Karpas-422 (cell line): ENCODE measurements around the gene SPEF2. TPM values are rescaled to one million over a fixed set of nuclear protein-coding genes. Genes with fewer than 3 reads are reported as not detected.
"Not testable (repeated sequence)": the region's sequence is repeated elsewhere in the genome, so short reads cannot be mapped to it uniquely, and the experiment has no call there.

Experiments
- DNase-seq: peaks from one replicate; pipeline ENCODE4 v3.0.0-alpha.2; 2015
- H2AFZ ChIP-seq: fragments of 200-600 bp; sonication (generic); 2 replicates; pipeline ENCODE4 v1.6.1; 2014; ENCODE audit warnings: antibody characterized with exemption, low read length, mixed read lengths
- H3K27ac ChIP-seq: fragments of 200-600 bp; sonication (generic); 2 replicates; pipeline ENCODE4 v1.5.1; 2014; ENCODE audit warnings: mild to moderate bottlenecking, low read length, moderate library complexity
- H3K27me3 ChIP-seq: fragments of 200-600 bp; sonication (generic); 2 replicates; pipeline ENCODE4 v1.6.1; 2014; ENCODE audit warnings: low read length, mixed read lengths
- H3K36me3 ChIP-seq: fragments of 200-600 bp; sonication (generic); 2 replicates; pipeline ENCODE4 v1.6.1; 2014; ENCODE audit warnings: low read length, mixed read lengths; ENCODE audit not compliant: insufficient read depth
- H3K4me1 ChIP-seq: fragments of 200-600 bp; sonication (generic); 2 replicates; pipeline ENCODE4 v1.6.1; 2014; ENCODE audit warnings: mild to moderate bottlenecking, low read length, mixed read lengths
- H3K4me2 ChIP-seq: fragments of 200-600 bp; sonication (generic); 2 replicates; pipeline ENCODE4 v1.6.1; 2014; ENCODE audit warnings: low read length, low read depth, mild to moderate bottlenecking; ENCODE audit not compliant: poor library complexity, severe bottlenecking
- H3K4me3 ChIP-seq: fragments of 200-600 bp; sonication (generic); 2 replicates; pipeline ENCODE4 v1.5.1; 2014; ENCODE audit warnings: mild to moderate bottlenecking, antibody characterized with exemption, low read length, mixed read lengths
- H3K79me2 ChIP-seq: fragments of 200-600 bp; sonication (generic); 2 replicates; pipeline ENCODE4 v1.6.1; 2014; ENCODE audit warnings: mild to moderate bottlenecking, low read length, mixed read lengths
- H3K9ac ChIP-seq: fragments of 200-600 bp; sonication (generic); 2 replicates; pipeline ENCODE4 v1.6.0; 2014; ENCODE audit warnings: low read length
- H3K9me2 ChIP-seq: fragments of 200-600 bp; sonication (generic), shearing (Covaris generic); replicated peaks from 2 replicates; pipeline ENCODE4 v1.6.0; 2014; ENCODE audit warnings: mild to moderate bottlenecking, low read length, moderate library complexity; ENCODE audit not compliant: insufficient read depth
- H3K9me3 ChIP-seq: fragments of 300-700, 200-600 bp; sonication (generic); 2 replicates; pipeline ENCODE4 v1.6.1; 2014; ENCODE audit warnings: low read length, mixed read lengths
- H4K20me1 ChIP-seq: fragments of 200-600 bp; sonication (generic); 2 replicates; pipeline ENCODE4 v1.6.1; 2014; ENCODE audit warnings: mild to moderate bottlenecking, antibody characterized with exemption, low read length, low read depth; ENCODE audit not compliant: insufficient read depth
- total RNA-seq: library from RNA; depleted of rRNA; stranded (reverse); fragments of >200 nt; shearing (Covaris generic); gene quantifications from 2 replicates; pipeline ENCODE4 v1.2.3, GENCODE V29; 2014; ENCODE audit warnings: low replicate concordance

Gene SPEF2
- total RNA-seq, 1 experiment from 2014 or later = not detected

DNA sequence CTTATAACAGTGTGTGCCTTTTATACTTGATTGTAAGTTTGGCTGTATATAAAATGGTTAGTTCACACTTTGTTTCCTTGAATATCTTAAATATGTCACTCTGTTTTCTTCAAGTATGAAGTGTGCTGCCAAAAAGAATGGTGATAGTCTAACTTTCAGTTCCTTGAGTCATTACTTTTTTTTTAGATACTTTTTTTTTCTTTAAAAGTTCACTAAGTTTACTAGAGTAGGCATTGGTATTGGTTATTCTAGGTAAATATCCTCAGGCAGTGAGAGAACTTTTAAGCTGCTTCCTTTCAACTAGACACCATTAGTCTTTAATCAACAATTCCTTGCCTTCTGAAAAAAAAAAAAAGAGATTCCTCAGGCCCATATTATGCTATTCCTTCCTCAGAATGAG, 41.9 kb downstream of the SPEF2 start:
- H4K20me1 ChIP-seq = no peaks in the 10 kb centered on the region
- H3K9me2 ChIP-seq = no peaks in the 10 kb centered on the region
- no peak overlapping the region for H3K9ac ChIP-seq
- H3K9me3 ChIP-seq = no peaks in the 10 kb centered on the region
- H2AFZ ChIP-seq = no peak overlapping the region
- no peak overlapping the region for H3K4me2 ChIP-seq
- H3K4me1 ChIP-seq = no peaks in the 10 kb centered on the region
- H3K27me3 ChIP-seq = no peaks in the 10 kb centered on the region
- no peak overlapping the region for H3K27ac ChIP-seq
- no peaks in the 10 kb centered on the region for H3K79me2 ChIP-seq
- no peak overlapping the region for H3K4me3 ChIP-seq
- H3K36me3 ChIP-seq = no peaks in the 10 kb centered on the region
- DNase-seq = no peak

DNA sequence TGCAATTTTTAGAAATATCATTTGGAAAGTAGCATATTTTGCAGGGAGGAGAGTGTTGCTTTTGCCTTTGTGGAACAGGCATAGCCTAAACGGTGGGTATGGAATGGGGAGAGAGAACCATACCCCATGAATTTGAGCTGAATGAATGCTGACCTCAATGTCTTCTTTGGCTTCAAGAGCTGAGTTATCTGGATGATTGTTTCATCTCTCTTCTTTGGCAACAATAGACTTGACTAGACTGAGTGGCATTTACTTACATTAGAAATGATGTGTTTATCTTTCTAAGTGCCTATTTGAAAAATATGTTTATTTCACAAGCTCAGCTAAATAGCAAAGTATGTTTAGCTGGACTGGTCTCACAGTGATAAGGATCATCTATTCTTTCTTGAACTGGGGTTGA, 42.8 kb downstream of the SPEF2 start:
- H3K79me2 ChIP-seq = no peaks in the 10 kb centered on the region
- H2AFZ ChIP-seq = no peak overlapping the region
- H3K36me3 ChIP-seq = no peaks in the 10 kb centered on the region
- no peaks in the 10 kb centered on the region for H3K9me2 ChIP-seq
- no peak overlapping the region for H3K4me3 ChIP-seq
- H3K9ac ChIP-seq = no peak overlapping the region
- no peak overlapping the region for H3K27ac ChIP-seq
- DNase-seq = no peak
- H3K9me3 ChIP-seq = no peaks in the 10 kb centered on the region
- no peaks in the 10 kb centered on the region for H3K4me1 ChIP-seq
- no peak overlapping the region for H3K4me2 ChIP-seq
- no peaks in the 10 kb centered on the region for H4K20me1 ChIP-seq
- no peaks in the 10 kb centered on the region for H3K27me3 ChIP-seq

DNA sequence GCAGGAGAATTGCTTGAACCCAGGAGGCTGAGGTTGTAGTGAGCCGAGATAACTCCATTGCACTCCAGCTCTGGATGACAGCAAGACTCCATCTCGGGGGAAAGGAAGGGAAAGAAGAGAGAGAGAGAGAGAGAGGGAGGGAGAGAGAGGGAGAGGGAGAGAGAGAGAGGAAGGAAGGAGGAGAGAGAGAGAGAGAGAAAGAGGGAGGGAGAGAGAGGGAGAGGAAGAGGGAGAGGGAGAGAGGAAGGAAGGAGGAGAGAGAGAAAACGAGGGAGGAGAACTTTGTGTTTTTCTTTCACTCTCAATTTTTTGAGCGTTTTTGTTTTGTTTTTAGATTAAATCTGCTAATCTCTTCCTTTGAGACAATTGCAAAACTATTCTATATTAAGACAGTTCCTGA, 46.9 kb downstream of the SPEF2 start:
- H3K27me3 ChIP-seq = no peaks in the 10 kb centered on the region
- no peak overlapping the region for H3K4me2 ChIP-seq
- H3K9me3 ChIP-seq = no peaks in the 10 kb centered on the region
- H3K9ac ChIP-seq = no peak overlapping the region
- no peak for DNase-seq
- no peaks in the 10 kb centered on the region for H4K20me1 ChIP-seq
- H2AFZ ChIP-seq = no peak overlapping the region
- H3K36me3 ChIP-seq = no peaks in the 10 kb centered on the region
- H3K9me2 ChIP-seq = no peaks in the 10 kb centered on the region
- H3K4me3 ChIP-seq = no peak overlapping the region
- no peaks in the 10 kb centered on the region for H3K4me1 ChIP-seq
- H3K79me2 ChIP-seq = no peaks in the 10 kb centered on the region
- no peak overlapping the region for H3K27ac ChIP-seq

DNA sequence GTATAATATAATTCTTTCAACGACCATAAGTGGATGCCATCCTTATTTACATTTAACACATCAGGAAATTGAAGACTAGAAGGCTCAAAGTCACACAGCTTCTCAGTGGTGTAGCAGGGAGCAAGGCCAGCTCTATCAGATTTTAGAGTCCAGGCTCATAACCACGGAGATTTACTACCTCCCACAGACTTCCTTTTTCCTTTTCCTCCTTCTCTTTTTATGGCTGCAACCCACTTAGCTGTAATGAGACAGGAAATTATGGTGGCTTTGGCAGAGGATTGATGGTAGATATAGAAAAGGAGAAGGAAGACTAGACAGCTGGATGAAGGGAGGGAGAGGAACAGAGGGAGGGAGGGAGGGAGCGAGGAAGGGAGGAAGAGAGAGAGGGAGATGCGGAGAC, 47.4 kb downstream of the SPEF2 start:
- H4K20me1 ChIP-seq = no peaks in the 10 kb centered on the region
- H3K36me3 ChIP-seq = no peaks in the 10 kb centered on the region
- H3K27ac ChIP-seq = no peak overlapping the region
- H3K9me2 ChIP-seq = no peaks in the 10 kb centered on the region
- no peaks in the 10 kb centered on the region for H3K9me3 ChIP-seq
- H3K4me3 ChIP-seq = no peak overlapping the region
- H3K27me3 ChIP-seq = no peaks in the 10 kb centered on the region
- H3K4me2 ChIP-seq = no peak overlapping the region
- no peak overlapping the region for H2AFZ ChIP-seq
- DNase-seq = no peak
- H3K79me2 ChIP-seq = no peaks in the 10 kb centered on the region
- H3K9ac ChIP-seq = no peak overlapping the region
- no peaks in the 10 kb centered on the region for H3K4me1 ChIP-seq

DNA sequence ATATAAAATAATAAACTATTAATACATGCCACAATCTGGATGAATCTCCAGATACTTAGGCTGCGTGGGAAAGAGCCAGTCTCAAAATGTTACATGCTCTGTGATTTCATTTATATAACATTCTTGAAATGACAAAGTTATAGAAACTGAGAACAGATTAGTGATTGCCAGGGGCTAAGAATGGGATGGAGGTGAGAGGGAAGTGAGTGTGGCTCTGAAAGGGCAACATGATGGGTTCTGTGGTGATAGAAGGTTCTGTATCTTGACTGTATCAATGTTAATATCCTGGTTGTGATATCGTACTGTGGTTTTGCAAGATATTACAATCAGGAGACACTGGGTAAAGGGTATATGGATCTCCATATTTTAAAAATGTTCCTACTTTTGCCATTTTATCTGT, 50.7 kb downstream of the SPEF2 start:
- no peak overlapping the region for H3K27ac ChIP-seq
- no peaks in the 10 kb centered on the region for H4K20me1 ChIP-seq
- H3K27me3 ChIP-seq = no peaks in the 10 kb centered on the region
- H3K9ac ChIP-seq = no peak overlapping the region
- no peak for DNase-seq
- no peaks in the 10 kb centered on the region for H3K9me2 ChIP-seq
- no peaks in the 10 kb centered on the region for H3K36me3 ChIP-seq
- no peak overlapping the region for H3K4me2 ChIP-seq
- H3K9me3 ChIP-seq = no peaks in the 10 kb centered on the region
- no peak overlapping the region for H3K4me3 ChIP-seq
- H3K79me2 ChIP-seq = no peaks in the 10 kb centered on the region
- no peaks in the 10 kb centered on the region for H3K4me1 ChIP-seq
- H2AFZ ChIP-seq = no peak overlapping the region

DNA sequence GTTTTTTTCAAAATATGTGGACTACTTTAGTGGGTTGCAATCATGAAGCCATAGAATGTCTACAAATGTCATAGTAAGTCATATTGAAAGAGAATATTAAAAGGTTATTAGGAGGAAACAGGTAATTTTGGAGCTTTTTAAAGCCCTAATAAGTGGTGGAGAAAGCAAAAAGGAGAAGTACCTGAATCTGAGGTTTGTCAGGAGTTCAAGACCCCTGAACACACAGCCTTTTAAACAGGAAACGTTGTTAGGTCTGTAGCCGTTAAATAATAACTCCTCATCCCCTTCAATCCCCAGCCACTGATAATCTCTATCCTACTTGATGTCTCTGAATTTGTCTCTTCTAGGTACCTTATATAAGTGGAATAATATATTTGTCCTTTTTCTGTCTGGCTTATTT, 51.1 kb downstream of the SPEF2 start:
- no peak overlapping the region for H3K4me3 ChIP-seq
- H3K9ac ChIP-seq = no peak overlapping the region
- no peaks in the 10 kb centered on the region for H4K20me1 ChIP-seq
- DNase-seq = no peak
- H3K36me3 ChIP-seq = no peaks in the 10 kb centered on the region
- no peaks in the 10 kb centered on the region for H3K79me2 ChIP-seq
- H3K27ac ChIP-seq = no peak overlapping the region
- no peaks in the 10 kb centered on the region for H3K4me1 ChIP-seq
- H2AFZ ChIP-seq = no peak overlapping the region
- no peaks in the 10 kb centered on the region for H3K27me3 ChIP-seq
- no peaks in the 10 kb centered on the region for H3K9me2 ChIP-seq
- no peak overlapping the region for H3K4me2 ChIP-seq
- H3K9me3 ChIP-seq = no peaks in the 10 kb centered on the region

DNA sequence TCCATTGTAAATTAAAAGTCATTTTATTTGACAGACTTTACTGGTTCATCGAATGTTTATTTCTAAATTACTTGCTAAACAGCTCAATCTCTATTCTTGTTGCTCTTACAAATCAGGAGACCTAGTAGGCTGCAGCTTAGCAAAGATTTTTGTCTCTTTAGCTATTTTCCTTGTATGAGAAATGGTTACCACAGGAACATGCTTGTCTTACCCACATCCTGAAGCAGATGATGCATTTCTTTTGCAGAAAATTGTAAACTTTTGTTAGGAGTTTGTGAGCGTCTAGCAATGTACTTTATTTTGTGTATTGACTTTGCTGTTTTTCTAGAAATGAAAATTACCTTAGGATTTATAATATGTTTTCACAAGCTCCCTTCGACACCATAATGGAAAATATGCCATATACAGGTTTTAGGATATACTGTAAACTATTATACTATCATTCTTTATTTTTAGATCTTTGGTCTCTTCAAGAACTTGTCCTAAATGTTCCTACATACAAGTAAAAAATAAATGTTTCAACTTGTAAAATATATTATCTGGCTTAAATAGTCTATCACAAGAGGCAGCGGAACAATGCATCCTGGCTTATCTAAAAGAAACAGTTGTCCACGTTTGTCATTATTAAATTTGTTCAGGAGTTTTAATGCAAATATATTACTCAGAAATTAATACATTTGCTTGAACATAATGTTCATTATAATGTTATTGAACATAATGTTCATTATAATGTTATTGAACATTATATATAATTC, 54.1 kb downstream of the SPEF2 start:
- no peaks in the 10 kb centered on the region for H3K27me3 ChIP-seq
- H3K4me1 ChIP-seq = no peaks in the 10 kb centered on the region
- no peaks in the 10 kb centered on the region for H3K79me2 ChIP-seq
- no peak overlapping the region for H3K9ac ChIP-seq
- no peak overlapping the region for H3K27ac ChIP-seq
- DNase-seq = no peak
- H3K9me2 ChIP-seq = no peaks in the 10 kb centered on the region
- no peak overlapping the region for H2AFZ ChIP-seq
- H3K4me2 ChIP-seq = no peak overlapping the region
- no peaks in the 10 kb centered on the region for H3K36me3 ChIP-seq
- H3K9me3 ChIP-seq = no peaks in the 10 kb centered on the region
- H3K4me3 ChIP-seq = no peak overlapping the region
- no peaks in the 10 kb centered on the region for H4K20me1 ChIP-seq

DNA sequence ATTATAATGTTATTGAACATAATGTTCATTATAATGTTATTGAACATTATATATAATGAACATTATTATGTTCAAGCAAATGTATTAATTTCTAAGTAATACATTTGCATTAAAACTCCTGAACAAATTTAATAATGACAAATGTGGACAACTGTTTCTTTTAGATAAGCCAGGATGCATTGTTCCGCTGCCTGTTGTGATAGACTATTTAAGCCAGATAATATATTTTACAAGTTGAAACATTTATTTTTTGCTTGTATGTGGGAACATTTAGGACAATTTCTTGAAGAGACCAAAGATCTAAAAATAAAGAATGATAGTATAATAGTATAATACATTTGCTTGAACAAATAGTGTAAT, 54.6 kb downstream of the SPEF2 start:
- not testable (repeated sequence) for H3K27ac ChIP-seq, H2AFZ ChIP-seq, H3K36me3 ChIP-seq, H3K9me2 ChIP-seq, H3K4me2 ChIP-seq, H3K9ac ChIP-seq, H3K79me2 ChIP-seq, H3K27me3 ChIP-seq, DNase-seq, H3K9me3 ChIP-seq, H3K4me3 ChIP-seq, H3K4me1 ChIP-seq, H4K20me1 ChIP-seq

DNA sequence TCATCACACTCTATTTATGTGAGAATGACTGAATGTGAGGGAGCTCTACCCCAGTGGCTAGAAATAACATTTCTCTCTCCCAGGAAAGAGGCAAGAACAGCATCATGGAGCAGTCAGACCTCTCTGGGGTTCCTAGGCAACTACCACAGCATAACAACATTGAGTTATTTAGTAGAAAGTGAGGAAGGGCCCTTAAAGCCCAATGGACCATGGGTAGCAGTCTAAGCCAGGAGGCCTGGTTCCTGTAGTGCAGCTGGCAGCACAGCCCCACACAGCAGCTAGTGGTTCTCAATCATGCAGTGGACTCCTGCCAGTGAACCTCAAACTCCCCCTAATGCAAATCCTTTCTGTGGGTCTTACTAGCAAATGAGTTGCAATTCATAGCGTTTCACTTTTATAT, 55.3 kb downstream of the SPEF2 start:
- no peaks in the 10 kb centered on the region for H3K36me3 ChIP-seq
- H4K20me1 ChIP-seq = no peaks in the 10 kb centered on the region
- no peak overlapping the region for H3K27ac ChIP-seq
- no peaks in the 10 kb centered on the region for H3K79me2 ChIP-seq
- no peaks in the 10 kb centered on the region for H3K27me3 ChIP-seq
- no peak overlapping the region for H3K9ac ChIP-seq
- no peaks in the 10 kb centered on the region for H3K4me1 ChIP-seq
- H3K9me3 ChIP-seq = no peaks in the 10 kb centered on the region
- H2AFZ ChIP-seq = no peak overlapping the region
- H3K9me2 ChIP-seq = no peaks in the 10 kb centered on the region
- no peak overlapping the region for H3K4me3 ChIP-seq
- DNase-seq = no peak
- no peak overlapping the region for H3K4me2 ChIP-seq
